Measurements from ENCODE around the gene BIN2. TPM values are rescaled to one million over a fixed set of nuclear protein-coding genes. Genes with fewer than 3 reads are reported as not detected.

Gene BIN2
- total and polyA plus RNA-seq, 2 of the 4 experiments (the other 2 are of a cell fraction): not detected

- peaks cover 0 to 30% of the 10 kb centered on the region in 2 experiments; a peak in 1 of 4 replicates for H3K79me1 ChIP-seq (ENCODE audit: low read depth in 1 of 2, low read length in 2 of 2)
- H3K4me2 ChIP-seq (ENCODE audit: low read depth, low read length): peak overlapping the region; percentile 26
- dilution Hi-C loops (cut with HindIII; ENCODE audit: low sequenced_read_pairs, unreplicated experiment): no loop called here
- H2AK9ac ChIP-seq (replicated peaks; ENCODE audit: low read depth, low read length, poor library complexity): peak overlapping the region; percentile 65
- H4K8ac ChIP-seq (ENCODE audit: low read depth in 2 of 2, low read length in 2 of 2): peak overlapping the region in 1 of 2 experiments; percentile 85; a peak in 1 of 4 replicates
- no TSS peak for BruUV-seq (replicated peaks)
- no peak overlapping the region for H3K4me3 ChIP-seq (ENCODE audit: insufficient read depth, low read depth, low read length)
- peak overlapping the region; percentile 73 for H2BK5ac ChIP-seq (ENCODE audit: low read depth, low read length, poor library complexity, severe bottlenecking)
- H3K27me3 ChIP-seq (ENCODE audit: control insufficient read depth, insufficient read depth, low read length): no peaks in the 10 kb centered on the region
- peak overlapping the region; percentile 85 for H3K4ac ChIP-seq (ENCODE audit: low read depth, low read length)
- WGBS, 2 experiments (ENCODE audit: extremely low coverage in 2 of 2, insufficient read length in 1 of 2): 8% methylated on average over 2 of the region's 8 CpGs; no CpG with 5 or more reads in 1 of the 2 experiments
- in situ Hi-C loops (cut with MboI; ENCODE audit: low sequenced_read_pairs): loop anchor here (25.0 kb wide), 1 partner anchor 859 kb away; the partner anchor contains the start of gene DIP2B
- H3K9me1 ChIP-seq (ENCODE audit: insufficient read depth, low read length): peaks cover 22% of the 10 kb centered on the region
- H3K23ac ChIP-seq (ENCODE audit: low read depth, low read length): peak overlapping the region; percentile 90
- H3K14ac ChIP-seq (replicated peaks; ENCODE audit: low read depth, low read length): peak overlapping the region; percentile 83
- H4K20me1 ChIP-seq (ENCODE audit: insufficient read depth, low read length): no peaks in the 10 kb centered on the region
- peak overlapping the region; percentile 95 for H2BK20ac ChIP-seq (ENCODE audit: low read depth, low read length)
- intact Hi-C loops (cut with micrococcal nuclease): no loop called here
- H3K18ac ChIP-seq (ENCODE audit: low read depth, low read length): peak overlapping the region; percentile 3; the same call in 1 of the 2 replicates
- H2AFZ ChIP-seq (replicated peaks; ENCODE audit: low read length, poor library complexity): peak overlapping the region; percentile 85
- ATAC-seq (ENCODE audit: low read depth) (peak; percentile 97), DNase-seq (peak; percentile 97)
- H2BK15ac ChIP-seq (ENCODE audit: low read depth, low read length): peak overlapping the region; percentile 69; the same call in 2 of the 3 replicates
- no peaks in the 10 kb centered on the region for H3K36me3 ChIP-seq (ENCODE audit: control insufficient read depth, insufficient read depth, low read length)
- H3K4me1 ChIP-seq (ENCODE audit: control insufficient read depth, insufficient read depth, low read length): peaks cover 13% of the 10 kb centered on the region
- H4K5ac ChIP-seq (ENCODE audit: low read depth, low read length): no peak overlapping the region; the same call in 1 of the 2 replicates
- H2AK5ac ChIP-seq (ENCODE audit: low read depth, low read length): peak overlapping the region; percentile 38
- peak overlapping the region; percentile 51 for H3K27ac ChIP-seq (ENCODE audit: insufficient read depth, low read length)
- ChIA-PET POLR2A (ENCODE audit: unreplicated experiment) (no interaction called here), CTCF (interaction anchor here (0.6 to 1.5 kb wide), 3 partner anchors 12 to 661 kb away, joined by 3 to 4 read pairs (median 3); no protein-coding TSS in a partner anchor)
- peak overlapping the region; percentile 67 for H3K56ac ChIP-seq (ENCODE audit: extremely low read depth, insufficient read depth, low read length)
- H4K91ac ChIP-seq (ENCODE audit: insufficient read depth, low read depth, low read length): peak overlapping the region; percentile 69
- H3K9me3 ChIP-seq (ENCODE audit: control insufficient read depth, insufficient read depth, low read length): no peaks in the 10 kb centered on the region
- H3K9ac ChIP-seq (ENCODE audit: low read depth, low read length): no peak overlapping the region; the same call in 1 of the 2 replicates
- H2BK120ac ChIP-seq (ENCODE audit: low read depth, low read length): peak overlapping the region; percentile 91
- TF ChIP-seq POLR2A (IDR thresholded peaks at IDR 0.05; ENCODE audit: low read depth, low read length) (no peak), MXI1 (IDR thresholded peaks at IDR 0.05; ENCODE audit: borderline replicate concordance, low read depth, low read length) (peak; percentile 84; the same call in 1 of the 2 replicates), CHD1 (IDR thresholded peaks at IDR 0.05; ENCODE audit: low read depth, low read length) (no peak), RCOR1 (IDR thresholded peaks at IDR 0.05; ENCODE audit: insufficient replicate concordance, low read length) (peak; percentile 13), RFX5 (IDR thresholded peaks at IDR 0.05; ENCODE audit: low read depth, low read length) (no peak), RAD21 (IDR thresholded peaks at IDR 0.05; ENCODE audit: low read length) (0 out of 2 replicates have a peak, but pooled peaks have one; percentile 14), MAFK (IDR thresholded peaks at IDR 0.05; ENCODE audit: low read depth, low read length) (no peak), CEBPB (IDR thresholded peaks at IDR 0.05; ENCODE audit: low read depth, low read length) (no peak), FOS (IDR thresholded peaks at IDR 0.05; ENCODE audit: low read depth, low read length) (peak; percentile 86), BHLHE40 (IDR thresholded peaks at IDR 0.05; ENCODE audit: low read depth, low read length) (0 out of 2 replicates have a peak, but pooled peaks have one; percentile 22), ELK1 (IDR thresholded peaks at IDR 0.05; ENCODE audit: borderline replicate concordance, low read depth, low read length) (no peak), USF2 (IDR thresholded peaks at IDR 0.05; ENCODE audit: low read depth, low read length) (no peak), SMC3 (IDR thresholded peaks at IDR 0.05; ENCODE audit: low read depth, low read length) (no peak), CTCF (conservative IDR thresholded peaks at IDR 0.05; ENCODE audit: low read depth, low read length) (no peak)
Measured at GRCh38 chr12:51371295-51371953, 47.5 kb upstream of the BIN2 start.

All from IMR-90 (cell line).